GM12872 (cell line): ENCODE results near the gene ARGLU1.

Experiments
- TF ChIP-seq, protein P1 (sequence below): IDR thresholded peaks from 3 replicates; pipeline ENCODE4 v1.5.1; 2011; ENCODE audit warnings: low read depth, mild to moderate bottlenecking, low read length, moderate library complexity; ENCODE audit not compliant: insufficient read depth

Gene ARGLU1

DNA sequence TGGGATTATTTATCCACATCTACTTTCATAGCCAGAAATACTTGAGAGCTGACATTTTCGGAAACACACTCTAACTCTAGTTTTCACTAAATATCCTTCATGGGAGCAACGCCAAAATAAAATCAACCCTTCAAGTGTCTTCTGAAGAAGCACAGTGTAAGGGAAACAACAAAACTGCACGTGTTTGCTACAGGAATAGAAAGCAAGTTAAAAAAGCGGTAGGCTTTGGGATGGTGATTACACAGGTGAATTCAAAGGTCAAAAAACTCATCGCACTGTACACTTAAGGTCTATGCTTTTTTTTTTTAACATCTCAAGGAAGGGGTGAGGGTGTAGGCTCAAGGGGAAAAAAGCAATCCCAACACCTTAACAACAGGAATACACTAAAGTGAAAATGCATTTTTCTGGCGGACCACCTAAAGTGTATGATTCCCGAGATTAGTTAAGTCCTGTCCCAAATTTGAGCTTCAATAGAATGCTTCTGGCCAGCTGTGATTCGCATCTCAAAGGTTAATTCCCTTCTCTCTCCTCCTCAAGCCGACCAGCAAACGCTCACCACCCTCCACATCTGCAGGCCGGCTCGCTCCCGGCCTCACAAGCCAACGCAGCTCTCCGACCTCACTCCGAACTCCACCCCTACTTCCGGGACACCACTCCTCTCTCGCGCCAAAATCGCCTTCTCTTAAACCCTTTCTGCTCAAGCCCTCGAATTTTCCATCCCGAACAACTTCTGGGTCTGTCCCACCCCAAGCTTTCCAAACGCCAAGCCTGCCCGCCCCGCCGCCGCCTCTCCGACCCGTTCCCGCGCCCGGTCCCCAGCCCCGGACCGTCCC is 1.1 kb downstream of the ARGLU1 start:
- TF ChIP-seq, protein P1, sequence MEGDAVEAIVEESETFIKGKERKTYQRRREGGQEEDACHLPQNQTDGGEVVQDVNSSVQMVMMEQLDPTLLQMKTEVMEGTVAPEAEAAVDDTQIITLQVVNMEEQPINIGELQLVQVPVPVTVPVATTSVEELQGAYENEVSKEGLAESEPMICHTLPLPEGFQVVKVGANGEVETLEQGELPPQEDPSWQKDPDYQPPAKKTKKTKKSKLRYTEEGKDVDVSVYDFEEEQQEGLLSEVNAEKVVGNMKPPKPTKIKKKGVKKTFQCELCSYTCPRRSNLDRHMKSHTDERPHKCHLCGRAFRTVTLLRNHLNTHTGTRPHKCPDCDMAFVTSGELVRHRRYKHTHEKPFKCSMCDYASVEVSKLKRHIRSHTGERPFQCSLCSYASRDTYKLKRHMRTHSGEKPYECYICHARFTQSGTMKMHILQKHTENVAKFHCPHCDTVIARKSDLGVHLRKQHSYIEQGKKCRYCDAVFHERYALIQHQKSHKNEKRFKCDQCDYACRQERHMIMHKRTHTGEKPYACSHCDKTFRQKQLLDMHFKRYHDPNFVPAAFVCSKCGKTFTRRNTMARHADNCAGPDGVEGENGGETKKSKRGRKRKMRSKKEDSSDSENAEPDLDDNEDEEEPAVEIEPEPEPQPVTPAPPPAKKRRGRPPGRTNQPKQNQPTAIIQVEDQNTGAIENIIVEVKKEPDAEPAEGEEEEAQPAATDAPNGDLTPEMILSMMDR: no peak

- TF ChIP-seq, protein P1: no peak
Observed at GRCh38 chr13:106565127-106565775, 2.7 kb downstream of the ARGLU1 start.

- TF ChIP-seq, protein P1: no peak
Observed at GRCh38 chr13:106562301-106562700, 5.6 kb downstream of the ARGLU1 start.

DNA sequence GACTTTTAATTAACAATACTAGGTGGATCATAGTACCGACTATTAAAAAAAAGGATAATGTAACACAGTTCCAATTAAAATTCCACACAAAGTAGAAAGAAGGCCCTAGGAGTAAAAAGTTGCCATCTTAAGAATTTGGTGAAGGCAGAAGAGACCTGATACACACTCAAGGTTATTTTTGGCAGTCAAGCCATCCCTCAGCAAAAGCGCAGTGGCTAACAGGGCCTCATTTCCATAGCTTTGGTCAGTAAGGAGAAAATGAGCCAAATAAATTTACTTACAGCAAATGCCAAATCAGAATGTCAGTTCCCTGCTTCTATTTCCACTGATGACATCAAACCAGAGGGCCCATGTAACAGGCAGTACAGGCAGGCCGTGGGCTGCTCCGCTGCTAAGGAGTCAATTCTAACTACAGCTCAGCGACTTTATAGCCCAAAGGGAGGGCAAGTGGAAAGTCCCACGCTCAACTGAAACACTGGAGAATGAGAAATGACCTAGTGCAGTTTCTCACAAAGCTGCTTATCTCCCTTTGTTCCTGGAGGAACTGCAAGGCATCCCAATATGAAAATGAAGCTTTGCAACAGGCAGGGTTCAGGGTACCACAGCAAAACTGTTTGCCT is 6.3 kb downstream of the ARGLU1 start:
- TF ChIP-seq, protein P1: no peak

DNA sequence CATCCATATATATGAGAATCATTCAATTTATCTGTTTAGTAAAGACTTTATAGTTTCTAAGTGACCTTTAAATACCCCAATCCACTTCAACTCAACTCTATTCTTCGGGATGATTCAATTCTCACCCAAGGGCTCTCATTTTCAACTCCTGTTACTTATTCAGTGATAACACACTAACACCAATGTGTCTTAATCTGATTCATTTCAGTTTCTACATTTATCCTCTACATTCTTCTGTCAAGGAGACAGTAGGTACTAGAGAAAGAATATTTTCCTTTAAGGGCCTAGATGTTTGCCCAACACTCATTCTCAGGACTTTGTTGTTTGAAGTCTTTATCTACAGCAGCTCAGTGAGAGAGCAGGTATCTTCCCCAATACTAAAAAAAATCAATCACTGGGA is 7.1 kb downstream of the ARGLU1 start:
- TF ChIP-seq, protein P1: no peak

DNA sequence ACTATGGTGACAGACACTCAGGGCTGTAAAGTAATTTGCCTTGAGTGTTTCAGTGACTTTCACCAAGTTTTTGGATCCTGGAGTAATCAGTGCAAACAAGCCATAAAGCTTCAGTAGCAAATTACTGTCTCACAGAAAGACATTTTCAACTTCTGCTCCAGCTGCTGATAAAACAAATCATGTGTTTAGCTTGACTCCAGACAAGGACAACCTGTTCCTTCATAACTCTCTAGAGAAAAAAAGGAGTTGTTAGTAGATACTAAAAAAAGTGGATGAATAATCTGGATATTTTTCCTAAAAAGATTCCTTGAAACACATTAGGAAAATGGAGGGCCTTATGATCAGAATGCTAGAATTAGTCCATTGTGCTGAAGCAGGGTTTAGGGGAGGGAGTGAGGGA is 9.4 kb downstream of the ARGLU1 start:
- TF ChIP-seq, protein P1: no peak

- TF ChIP-seq, protein P1: no peak
Observed at GRCh38 chr13:106555631-106556328, 12.2 kb downstream of the ARGLU1 start.
